ENCODE results near the gene POGLUT3. TPM values are rescaled to one million over a fixed set of nuclear protein-coding genes. Genes with fewer than 3 reads are reported as not detected.

Gene POGLUT3
- polyA plus RNA-seq, 1 donor from 2014 or later = 0.31 TPM

DNA sequence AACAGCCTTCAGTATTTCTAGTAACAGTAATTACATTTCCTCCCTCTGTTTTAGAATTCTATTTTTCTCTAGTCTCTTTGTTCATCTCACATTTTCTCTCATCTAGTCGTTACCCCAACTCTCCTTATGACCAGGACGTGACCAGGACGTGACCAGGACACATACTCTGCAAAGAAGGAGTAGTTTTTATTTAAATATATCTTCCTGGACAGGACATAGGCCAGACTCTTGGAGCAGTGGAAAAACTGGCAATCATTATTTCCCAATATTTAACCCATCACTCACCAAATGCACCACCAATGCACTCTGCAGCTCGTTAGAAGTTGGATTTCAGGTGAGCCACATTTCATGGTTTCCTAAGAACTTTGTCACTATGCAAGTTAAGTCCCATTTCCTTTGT is 40.3 kb upstream of the POGLUT3 start:
- H3K79me2 ChIP-seq (replicated peaks; ENCODE audit: insufficient read depth, low read length) = no peaks in the 10 kb centered on the region
- no peak overlapping the region for H3K27ac ChIP-seq (ENCODE audit: low read length)
- TF ChIP-seq, protein P1, sequence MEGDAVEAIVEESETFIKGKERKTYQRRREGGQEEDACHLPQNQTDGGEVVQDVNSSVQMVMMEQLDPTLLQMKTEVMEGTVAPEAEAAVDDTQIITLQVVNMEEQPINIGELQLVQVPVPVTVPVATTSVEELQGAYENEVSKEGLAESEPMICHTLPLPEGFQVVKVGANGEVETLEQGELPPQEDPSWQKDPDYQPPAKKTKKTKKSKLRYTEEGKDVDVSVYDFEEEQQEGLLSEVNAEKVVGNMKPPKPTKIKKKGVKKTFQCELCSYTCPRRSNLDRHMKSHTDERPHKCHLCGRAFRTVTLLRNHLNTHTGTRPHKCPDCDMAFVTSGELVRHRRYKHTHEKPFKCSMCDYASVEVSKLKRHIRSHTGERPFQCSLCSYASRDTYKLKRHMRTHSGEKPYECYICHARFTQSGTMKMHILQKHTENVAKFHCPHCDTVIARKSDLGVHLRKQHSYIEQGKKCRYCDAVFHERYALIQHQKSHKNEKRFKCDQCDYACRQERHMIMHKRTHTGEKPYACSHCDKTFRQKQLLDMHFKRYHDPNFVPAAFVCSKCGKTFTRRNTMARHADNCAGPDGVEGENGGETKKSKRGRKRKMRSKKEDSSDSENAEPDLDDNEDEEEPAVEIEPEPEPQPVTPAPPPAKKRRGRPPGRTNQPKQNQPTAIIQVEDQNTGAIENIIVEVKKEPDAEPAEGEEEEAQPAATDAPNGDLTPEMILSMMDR (IDR thresholded peaks at IDR 0.05; ENCODE audit: poor library complexity, severe bottlenecking) = no peak
- no peak for TF ChIP-seq TAF1 (IDR thresholded peaks at IDR 0.05; ENCODE audit: low read depth)
- no peak for TF ChIP-seq POLR2AphosphoS5 (IDR thresholded peaks at IDR 0.05)
- TF ChIP-seq MXI1 (conservative IDR thresholded peaks at IDR 0.05; ENCODE audit: poor library complexity, severe bottlenecking) = no peak
- TF ChIP-seq RAD21 (conservative IDR thresholded peaks at IDR 0.05) = no peak
- TF ChIP-seq SMC3 (conservative IDR thresholded peaks at IDR 0.05; ENCODE audit: poor library complexity) = no peak
- TF ChIP-seq EP300 (conservative IDR thresholded peaks at IDR 0.05; ENCODE audit: poor library complexity, severe bottlenecking) = no peak
- no peak for TF ChIP-seq EZH2 (IDR thresholded peaks at IDR 0.05; ENCODE audit: borderline replicate concordance, insufficient read depth, low read length, poor library complexity, severe bottlenecking)
- TF ChIP-seq, protein P2, sequence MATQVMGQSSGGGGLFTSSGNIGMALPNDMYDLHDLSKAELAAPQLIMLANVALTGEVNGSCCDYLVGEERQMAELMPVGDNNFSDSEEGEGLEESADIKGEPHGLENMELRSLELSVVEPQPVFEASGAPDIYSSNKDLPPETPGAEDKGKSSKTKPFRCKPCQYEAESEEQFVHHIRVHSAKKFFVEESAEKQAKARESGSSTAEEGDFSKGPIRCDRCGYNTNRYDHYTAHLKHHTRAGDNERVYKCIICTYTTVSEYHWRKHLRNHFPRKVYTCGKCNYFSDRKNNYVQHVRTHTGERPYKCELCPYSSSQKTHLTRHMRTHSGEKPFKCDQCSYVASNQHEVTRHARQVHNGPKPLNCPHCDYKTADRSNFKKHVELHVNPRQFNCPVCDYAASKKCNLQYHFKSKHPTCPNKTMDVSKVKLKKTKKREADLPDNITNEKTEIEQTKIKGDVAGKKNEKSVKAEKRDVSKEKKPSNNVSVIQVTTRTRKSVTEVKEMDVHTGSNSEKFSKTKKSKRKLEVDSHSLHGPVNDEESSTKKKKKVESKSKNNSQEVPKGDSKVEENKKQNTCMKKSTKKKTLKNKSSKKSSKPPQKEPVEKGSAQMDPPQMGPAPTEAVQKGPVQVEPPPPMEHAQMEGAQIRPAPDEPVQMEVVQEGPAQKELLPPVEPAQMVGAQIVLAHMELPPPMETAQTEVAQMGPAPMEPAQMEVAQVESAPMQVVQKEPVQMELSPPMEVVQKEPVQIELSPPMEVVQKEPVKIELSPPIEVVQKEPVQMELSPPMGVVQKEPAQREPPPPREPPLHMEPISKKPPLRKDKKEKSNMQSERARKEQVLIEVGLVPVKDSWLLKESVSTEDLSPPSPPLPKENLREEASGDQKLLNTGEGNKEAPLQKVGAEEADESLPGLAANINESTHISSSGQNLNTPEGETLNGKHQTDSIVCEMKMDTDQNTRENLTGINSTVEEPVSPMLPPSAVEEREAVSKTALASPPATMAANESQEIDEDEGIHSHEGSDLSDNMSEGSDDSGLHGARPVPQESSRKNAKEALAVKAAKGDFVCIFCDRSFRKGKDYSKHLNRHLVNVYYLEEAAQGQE (IDR thresholded peaks at IDR 0.05; ENCODE audit: borderline replicate concordance) = no peak
- no peaks in the 10 kb centered on the region for H3K27me3 ChIP-seq (ENCODE audit: insufficient read depth, low read depth, low read length)
- no peaks in the 10 kb centered on the region for H3K9me3 ChIP-seq (ENCODE audit: low read length)
- no peaks in the 10 kb centered on the region for H3F3A ChIP-seq (ENCODE audit: insufficient read depth, low read length, poor library complexity, severe bottlenecking)
- no peak overlapping the region for H3K4me2 ChIP-seq (ENCODE audit: low read length)
- no peak overlapping the region for H3K9ac ChIP-seq (ENCODE audit: low read length)
- no peaks in the 10 kb centered on the region for H4K20me1 ChIP-seq (ENCODE audit: insufficient read depth)
- H2AFZ ChIP-seq (ENCODE audit: low read depth, low read length) = no peak overlapping the region
- no peak overlapping the region for H3K4me3 ChIP-seq (ENCODE audit: low read length)
- H3K36me3 ChIP-seq (ENCODE audit: insufficient read depth, low read length) = no peaks in the 10 kb centered on the region
- no peaks in the 10 kb centered on the region for H3K9me2 ChIP-seq (ENCODE audit: insufficient read depth, low read length)

- no peaks in the 10 kb centered on the region for H3K79me2 ChIP-seq (replicated peaks; ENCODE audit: insufficient read depth, low read length)
- no peak overlapping the region for H3K4me2 ChIP-seq (ENCODE audit: low read length)
- no peaks in the 10 kb centered on the region for H3K36me3 ChIP-seq (ENCODE audit: insufficient read depth, low read length)
- H2AFZ ChIP-seq (ENCODE audit: low read depth, low read length) = no peak overlapping the region
- no peak overlapping the region for H3K27ac ChIP-seq (ENCODE audit: low read length)
- H3F3A ChIP-seq (ENCODE audit: insufficient read depth, low read length, poor library complexity, severe bottlenecking) = no peaks in the 10 kb centered on the region
- TF ChIP-seq, protein P2 (IDR thresholded peaks at IDR 0.05; ENCODE audit: borderline replicate concordance) = no peak
- TF ChIP-seq EP300 (conservative IDR thresholded peaks at IDR 0.05; ENCODE audit: poor library complexity, severe bottlenecking) = no peak
- no peak overlapping the region for H3K9ac ChIP-seq (ENCODE audit: low read length)
- H4K20me1 ChIP-seq (ENCODE audit: insufficient read depth) = no peaks in the 10 kb centered on the region
- no peaks in the 10 kb centered on the region for H3K9me3 ChIP-seq (ENCODE audit: low read length)
- H3K27me3 ChIP-seq (ENCODE audit: insufficient read depth, low read depth, low read length) = no peaks in the 10 kb centered on the region
- H3K9me2 ChIP-seq (ENCODE audit: insufficient read depth, low read length) = no peaks in the 10 kb centered on the region
- no peak overlapping the region for H3K4me3 ChIP-seq (ENCODE audit: low read length)
These were observed 39.8 kb upstream of the POGLUT3 start for GRCh38 chr11:108538022-108538424.

All from neural cell (in vitro differentiated cells).